H9 (cell line): Measurements from ENCODE around the gene NCOA1. TPM values are rescaled to one million over a fixed set of nuclear protein-coding genes. Genes with fewer than 3 reads are reported as not detected.

Experiments used
- DNase-seq: peaks from one replicate; pipeline ENCODE4 v3.0.0-alpha.2; 2017
- H2AFZ ChIP-seq: one replicate; pipeline ENCODE4 v1.6.1; 2013; ENCODE audit warnings: mild to moderate bottlenecking, low read length, control low read depth, moderate library complexity
- H2AK5ac ChIP-seq: 2 replicates; pipeline ENCODE4 v1.6.1; 2013; ENCODE audit warnings: low read length, control low read depth, mixed read lengths; ENCODE audit not compliant: insufficient read length
- H2BK120ac ChIP-seq: one replicate; pipeline ENCODE4 v1.6.1; 2013; ENCODE audit warnings: low read depth, mild to moderate bottlenecking, low read length, control low read depth, inconsistent platforms; ENCODE audit not compliant: poor library complexity, severe bottlenecking
- H2BK12ac ChIP-seq: 2 replicates; pipeline ENCODE4 v1.6.1; 2013; ENCODE audit warnings: low read length, control low read depth, mixed read lengths, low read depth; ENCODE audit not compliant: insufficient read length
- H2BK15ac ChIP-seq: 2 replicates; pipeline ENCODE4 v1.6.1; 2013; ENCODE audit warnings: low read depth, low read length, control low read depth
- H2BK20ac ChIP-seq: one replicate; pipeline ENCODE4 v1.6.1; 2013; ENCODE audit warnings: low read depth, mild to moderate bottlenecking, low read length, control low read depth, inconsistent platforms; ENCODE audit not compliant: poor library complexity, severe bottlenecking
- H2BK5ac ChIP-seq: 2 replicates; pipeline ENCODE4 v1.6.1; 2013; ENCODE audit warnings: low read length, control low read depth, mixed read lengths; ENCODE audit not compliant: insufficient read length
- H3K14ac ChIP-seq: 2 replicates; pipeline ENCODE4 v1.6.1; 2013; ENCODE audit warnings: low read length, control low read depth; ENCODE audit not compliant: insufficient read depth
- H3K18ac ChIP-seq: 2 replicates; pipeline ENCODE4 v1.6.1; 2013; ENCODE audit warnings: low read depth, mild to moderate bottlenecking, mixed read lengths, low read length, control low read depth; ENCODE audit not compliant: insufficient read length
- H3K23ac ChIP-seq: 2 replicates; pipeline ENCODE4 v1.6.1; 2013; ENCODE audit warnings: low read length, control low read depth, mixed read lengths, low read depth; ENCODE audit not compliant: insufficient read length
- H3K23me2 ChIP-seq: 2 replicates; pipeline ENCODE4 v1.6.1; 2013; ENCODE audit warnings: low read depth, mild to moderate bottlenecking, mixed read lengths, low read length, control low read depth; ENCODE audit not compliant: insufficient read length, poor library complexity, severe bottlenecking
- H3K27ac ChIP-seq: 2 replicates; pipeline ENCODE4 v1.5.1; 2013; ENCODE audit warnings: low read length, control low read depth, mixed read lengths, low read depth; ENCODE audit not compliant: insufficient read length
- H3K27me3 ChIP-seq: 2 replicates; pipeline ENCODE4 v1.6.1; 2013; ENCODE audit warnings: low read length, control low read depth, inconsistent platforms; ENCODE audit not compliant: insufficient read depth
- H3K4ac ChIP-seq: 2 replicates; pipeline ENCODE4 v1.6.1; 2013; ENCODE audit warnings: low read depth, mild to moderate bottlenecking, control low read depth, inconsistent platforms, low read length, moderate library complexity
- H3K4me1 ChIP-seq: 2 replicates; pipeline ENCODE4 v1.6.1; 2013; ENCODE audit warnings: low read length, control low read depth, inconsistent platforms; ENCODE audit not compliant: insufficient read depth
- H3K4me2 ChIP-seq: 2 replicates; pipeline ENCODE4 v1.6.1; 2013; ENCODE audit warnings: low read length, control low read depth, mixed read lengths; ENCODE audit not compliant: insufficient read length, insufficient read depth
- H3K56ac ChIP-seq: 2 replicates; pipeline ENCODE4 v1.6.1; 2013; ENCODE audit warnings: low read depth, mild to moderate bottlenecking, mixed read lengths, low read length, control low read depth; ENCODE audit not compliant: insufficient read length
- H3K79me1 ChIP-seq: 2 replicates; pipeline ENCODE4 v1.6.1; 2013; ENCODE audit warnings: low read depth, mild to moderate bottlenecking, moderate library complexity, low read length, control low read depth, inconsistent platforms; ENCODE audit not compliant: insufficient read depth, poor library complexity, severe bottlenecking
- H3K79me2 ChIP-seq: 2 replicates; pipeline ENCODE4 v1.6.1; 2013; ENCODE audit warnings: low read length, control low read depth, inconsistent platforms; ENCODE audit not compliant: insufficient read depth
- H3K9ac ChIP-seq: 2 replicates; pipeline ENCODE4 v1.6.1; 2013; ENCODE audit warnings: low read length, control low read depth, mixed read lengths; ENCODE audit not compliant: insufficient read length; ENCODE audit errors: extremely low read depth
- H3K9me3 ChIP-seq: one replicate; pipeline ENCODE4 v1.6.1; 2013; ENCODE audit warnings: low read depth, low read length, inconsistent platforms; ENCODE audit not compliant: control insufficient read depth
- H3T11ph ChIP-seq: one replicate; pipeline ENCODE4 v1.6.1; 2013; ENCODE audit warnings: mild to moderate bottlenecking, low read length, control low read depth, inconsistent platforms
- H4K20me1 ChIP-seq: one replicate; pipeline ENCODE4 v1.6.1; 2013; ENCODE audit not compliant: control insufficient read depth, insufficient read length, insufficient read depth
- H4K5ac ChIP-seq: 2 replicates; pipeline ENCODE4 v1.6.1; 2013; ENCODE audit warnings: low read depth, mild to moderate bottlenecking, mixed read lengths, low read length, control low read depth; ENCODE audit not compliant: insufficient read length
- H4K8ac ChIP-seq: replicated peaks from 2 replicates; pipeline ENCODE4 v1.6.1; 2013; ENCODE audit warnings: low read length, control low read depth, mixed read lengths, low read depth; ENCODE audit not compliant: insufficient read length
- H4K91ac ChIP-seq: 2 replicates; pipeline ENCODE4 v1.6.1; 2013; ENCODE audit warnings: low read depth, mild to moderate bottlenecking, moderate library complexity, mixed read lengths, low read length, control low read depth; ENCODE audit not compliant: insufficient read length
- H3K27ac Mint-ChIP-seq, 3 experiments: 2 replicates in 2 of 3; 3 replicates in 1 of 3; pipeline ENCODE4 v1.8.0; 2020 to 2021; ENCODE audit warnings: mixed read lengths in 3 of 3, mild to moderate bottlenecking in 1 of 3, moderate library complexity in 1 of 3
- H3K27me3 Mint-ChIP-seq: 2 replicates; pipeline ENCODE4 v1.8.0; 2021; ENCODE audit warnings: low read depth, mild to moderate bottlenecking, moderate library complexity, mixed read lengths
- H3K36me3 Mint-ChIP-seq, 3 experiments: 2 replicates in 2 of 3; 3 replicates in 1 of 3; pipeline ENCODE4 v1.8.0; 2020 to 2021; ENCODE audit warnings: low read depth in 3 of 3, mixed read lengths in 3 of 3; ENCODE audit not compliant: insufficient read depth in 1 of 3
- H3K4me1 Mint-ChIP-seq, 2 experiments: 2 replicates each; pipeline ENCODE4 v1.8.0; 2020; ENCODE audit warnings: mixed read lengths in 2 of 2
- H3K4me3 Mint-ChIP-seq, 2 experiments: 2 replicates in 1 of 2; 3 replicates in 1 of 2; pipeline ENCODE4 v1.8.0; 2020 to 2021; ENCODE audit warnings: mild to moderate bottlenecking in 2 of 2, mixed read lengths in 2 of 2, moderate library complexity in 1 of 2
- H3K9me3 Mint-ChIP-seq, 2 experiments: 2 replicates in 1 of 2; 3 replicates in 1 of 2; pipeline ENCODE4 v1.8.0; 2020; ENCODE audit warnings: mild to moderate bottlenecking in 2 of 2, mixed read lengths in 2 of 2, moderate library complexity in 1 of 2
- WGBS: extraction: QIAGEN DNeasy Blood & Tissue Kit; methylation state at CpG from one replicate; pipeline ENCODE4 v1.1.7; 2013; ENCODE audit warnings: missing lambda C conversion rate, low lambda C conversion rate, mixed read lengths; ENCODE audit not compliant: insufficient read length; ENCODE audit errors: extremely low coverage; 5-methylcytosine and 5-hydroxymethylcytosine counted together
- long read RNA-seq: library from polyadenylated mRNA; unstranded; transcript quantifications from one replicate; pipeline ENCODE4 v2.0.0, GENCODE V29; 2020
- total RNA-seq: library from RNA; stranded (reverse); gene quantifications from 2 replicates; pipeline ENCODE4 v1.2.1, GENCODE V29; 2021
- TF ChIP-seq, protein P1 (sequence below): fragments of 200-600 bp; sonication (generic); conservative IDR thresholded peaks from 3 replicates; pipeline ENCODE4 v1.8.0; 2021; ENCODE audit warnings: antibody characterized with exemption, mild to moderate bottlenecking

Gene NCOA1
- total RNA-seq = 14.0 and 14.8 TPM in 2 replicates
- long read RNA-seq, partial matches to known transcripts = 1 of 2 reads
- long read RNA-seq, other reads (novel, unspliced or antisense) = 1 of 2 reads

DNA sequence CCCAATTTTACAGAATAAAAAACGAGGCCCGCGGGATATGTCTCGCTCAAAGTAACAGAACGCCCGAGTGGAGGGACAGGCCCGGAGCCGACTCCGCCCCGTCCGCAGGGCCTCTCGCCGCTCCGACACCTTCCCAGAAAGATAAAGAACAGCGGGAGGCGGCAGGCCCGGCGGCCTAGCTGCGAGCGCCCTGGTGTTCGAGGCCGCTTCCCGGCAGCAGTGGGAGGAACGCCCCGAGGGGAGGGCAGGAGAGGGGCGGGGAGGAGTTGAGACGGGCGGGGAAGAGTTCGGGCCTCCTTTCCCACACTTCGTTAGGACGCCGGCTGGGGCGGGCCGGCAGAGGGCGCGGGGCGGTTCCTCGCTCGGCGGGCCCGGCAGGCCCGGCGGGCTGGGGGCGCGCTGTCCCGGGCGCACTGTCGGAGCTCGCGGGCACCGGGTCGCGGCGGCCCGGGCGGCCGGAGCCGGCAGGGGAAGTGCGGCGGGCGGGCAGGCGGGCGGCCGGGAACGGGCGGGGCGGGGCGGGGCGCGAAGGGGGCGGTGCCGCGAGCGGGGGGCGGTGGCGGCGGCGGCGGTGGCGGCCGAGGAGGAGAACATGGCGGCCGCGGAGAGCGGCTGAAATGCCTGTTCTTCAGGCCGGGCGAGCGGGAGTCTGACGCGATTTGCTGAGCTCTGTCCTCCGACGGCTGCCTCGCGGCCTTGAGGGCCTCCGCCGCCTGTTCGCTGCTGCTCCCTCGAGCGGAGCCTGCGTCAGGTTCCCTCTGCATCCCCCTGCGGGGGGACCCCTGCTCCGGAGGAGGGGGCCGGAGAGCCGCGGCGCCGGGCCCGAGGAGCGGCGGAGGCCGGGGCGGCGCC lies at the start of gene NCOA1:
TSS of gene NCOA1 (plus strand) at position 565 of the 852 bp plus-strand sequence. CDS start 167,424 bp downstream, outside the sequence.
- Histone ChIP-seq H3K4ac (no peak within 1 kb of the TSS), H2AFZ (no peak within 1 kb of the TSS), H2BK15ac (no peak within 1 kb of the TSS), H2BK5ac (no peak within 1 kb of the TSS), H3K79me2 (no peaks in the 10 kb centered on the region), H3K23me2 (peaks cover 13% of the 10 kb centered on the region), H3K27me3 (peaks cover 4% of the 10 kb centered on the region; the same call in 1 of the 2 replicates), H3K4me2 (peak within 1 kb of the TSS; percentile 86), H3K14ac (peak within 1 kb of the TSS; percentile 96), H2BK120ac (no peak within 1 kb of the TSS), H2BK20ac (no peak within 1 kb of the TSS), H3K9ac (peak within 1 kb of the TSS; percentile 64), H3K27ac (no peak within 1 kb of the TSS), H4K8ac (no peak within 1 kb of the TSS), H4K5ac (no peak within 1 kb of the TSS), H3K23ac (no peak within 1 kb of the TSS), H3T11ph (no peak within 1 kb of the TSS), H3K56ac (no peak within 1 kb of the TSS), H2AK5ac (no peak within 1 kb of the TSS), H4K91ac (no peak within 1 kb of the TSS), H3K9me3 (no peaks in the 10 kb centered on the region), H3K18ac (peak within 1 kb of the TSS; percentile 95), H3K79me1 (no peaks in the 10 kb centered on the region), H2BK12ac (no peak within 1 kb of the TSS), H3K4me1 (peaks cover 5% of the 10 kb centered on the region), H4K20me1 (no peaks in the 10 kb centered on the region)
- H3K27me3 Mint-ChIP-seq = peaks cover 19% of the 10 kb centered on the region
- TF ChIP-seq, protein P1, sequence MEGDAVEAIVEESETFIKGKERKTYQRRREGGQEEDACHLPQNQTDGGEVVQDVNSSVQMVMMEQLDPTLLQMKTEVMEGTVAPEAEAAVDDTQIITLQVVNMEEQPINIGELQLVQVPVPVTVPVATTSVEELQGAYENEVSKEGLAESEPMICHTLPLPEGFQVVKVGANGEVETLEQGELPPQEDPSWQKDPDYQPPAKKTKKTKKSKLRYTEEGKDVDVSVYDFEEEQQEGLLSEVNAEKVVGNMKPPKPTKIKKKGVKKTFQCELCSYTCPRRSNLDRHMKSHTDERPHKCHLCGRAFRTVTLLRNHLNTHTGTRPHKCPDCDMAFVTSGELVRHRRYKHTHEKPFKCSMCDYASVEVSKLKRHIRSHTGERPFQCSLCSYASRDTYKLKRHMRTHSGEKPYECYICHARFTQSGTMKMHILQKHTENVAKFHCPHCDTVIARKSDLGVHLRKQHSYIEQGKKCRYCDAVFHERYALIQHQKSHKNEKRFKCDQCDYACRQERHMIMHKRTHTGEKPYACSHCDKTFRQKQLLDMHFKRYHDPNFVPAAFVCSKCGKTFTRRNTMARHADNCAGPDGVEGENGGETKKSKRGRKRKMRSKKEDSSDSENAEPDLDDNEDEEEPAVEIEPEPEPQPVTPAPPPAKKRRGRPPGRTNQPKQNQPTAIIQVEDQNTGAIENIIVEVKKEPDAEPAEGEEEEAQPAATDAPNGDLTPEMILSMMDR = peak; percentile 43; the same call in 2 of the 3 replicates
- no peaks in the 10 kb centered on the region; a peak in 1 of 5 replicates for H3K9me3 Mint-ChIP-seq
- no peaks in the 10 kb centered on the region for H3K36me3 Mint-ChIP-seq
- DNase-seq = peak; percentile 92
- H3K4me3 Mint-ChIP-seq = peak within 1 kb of the TSS; percentile 80 to 89
- H3K27ac Mint-ChIP-seq = peak within 1 kb of the TSS; percentile 48 to 74 (median 68); a peak in 4 of 7 replicates
- H3K4me1 Mint-ChIP-seq = peaks cover 28 to 34% of the 10 kb centered on the region in 2 experiments
- WGBS = no CpG with 5 or more reads among the region's 113 CpGs
